ENCODE measurements around the gene DNPEP.

Gene DNPEP

DNA sequence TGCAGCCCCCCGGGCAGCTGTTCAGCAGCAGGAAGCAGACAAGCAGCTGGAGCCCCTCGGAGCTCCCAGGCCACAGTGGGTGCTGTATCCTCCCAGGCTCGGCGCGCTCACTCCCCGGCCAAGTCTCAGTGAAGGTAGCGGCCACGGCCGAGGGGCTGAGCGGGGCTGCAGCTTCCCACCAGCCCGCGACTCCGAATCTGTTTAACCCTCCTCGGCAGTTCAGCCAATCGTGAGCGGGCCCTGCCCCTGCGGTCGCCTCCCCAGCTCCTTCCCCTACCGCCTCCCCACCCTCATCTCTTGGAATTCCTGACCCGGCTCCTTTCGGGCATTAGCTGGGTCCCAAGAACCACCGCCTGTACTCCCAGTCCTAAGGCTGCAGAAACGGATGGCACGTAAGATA is 55.2 kb downstream of the DNPEP start, which contains the start of gene RESP18:
Gene RESP18, minus strand, starts transcription at position 203 of the 400 bp plus-strand sequence.
- TF ChIP-seq, protein P1, sequence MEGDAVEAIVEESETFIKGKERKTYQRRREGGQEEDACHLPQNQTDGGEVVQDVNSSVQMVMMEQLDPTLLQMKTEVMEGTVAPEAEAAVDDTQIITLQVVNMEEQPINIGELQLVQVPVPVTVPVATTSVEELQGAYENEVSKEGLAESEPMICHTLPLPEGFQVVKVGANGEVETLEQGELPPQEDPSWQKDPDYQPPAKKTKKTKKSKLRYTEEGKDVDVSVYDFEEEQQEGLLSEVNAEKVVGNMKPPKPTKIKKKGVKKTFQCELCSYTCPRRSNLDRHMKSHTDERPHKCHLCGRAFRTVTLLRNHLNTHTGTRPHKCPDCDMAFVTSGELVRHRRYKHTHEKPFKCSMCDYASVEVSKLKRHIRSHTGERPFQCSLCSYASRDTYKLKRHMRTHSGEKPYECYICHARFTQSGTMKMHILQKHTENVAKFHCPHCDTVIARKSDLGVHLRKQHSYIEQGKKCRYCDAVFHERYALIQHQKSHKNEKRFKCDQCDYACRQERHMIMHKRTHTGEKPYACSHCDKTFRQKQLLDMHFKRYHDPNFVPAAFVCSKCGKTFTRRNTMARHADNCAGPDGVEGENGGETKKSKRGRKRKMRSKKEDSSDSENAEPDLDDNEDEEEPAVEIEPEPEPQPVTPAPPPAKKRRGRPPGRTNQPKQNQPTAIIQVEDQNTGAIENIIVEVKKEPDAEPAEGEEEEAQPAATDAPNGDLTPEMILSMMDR (IDR thresholded peaks at IDR 0.05; ENCODE audit: low read depth, low read length), result no peak
- DNase-seq (ENCODE audit: low read depth, low spot score), result no peak
- no peak within 1 kb of the TSS for H3K4me3 ChIP-seq (ENCODE audit: low read depth, low read length)
- in situ Hi-C loops (cut with HindIII; ENCODE audit: low sequenced_read_pairs), result no loop called here

DNA sequence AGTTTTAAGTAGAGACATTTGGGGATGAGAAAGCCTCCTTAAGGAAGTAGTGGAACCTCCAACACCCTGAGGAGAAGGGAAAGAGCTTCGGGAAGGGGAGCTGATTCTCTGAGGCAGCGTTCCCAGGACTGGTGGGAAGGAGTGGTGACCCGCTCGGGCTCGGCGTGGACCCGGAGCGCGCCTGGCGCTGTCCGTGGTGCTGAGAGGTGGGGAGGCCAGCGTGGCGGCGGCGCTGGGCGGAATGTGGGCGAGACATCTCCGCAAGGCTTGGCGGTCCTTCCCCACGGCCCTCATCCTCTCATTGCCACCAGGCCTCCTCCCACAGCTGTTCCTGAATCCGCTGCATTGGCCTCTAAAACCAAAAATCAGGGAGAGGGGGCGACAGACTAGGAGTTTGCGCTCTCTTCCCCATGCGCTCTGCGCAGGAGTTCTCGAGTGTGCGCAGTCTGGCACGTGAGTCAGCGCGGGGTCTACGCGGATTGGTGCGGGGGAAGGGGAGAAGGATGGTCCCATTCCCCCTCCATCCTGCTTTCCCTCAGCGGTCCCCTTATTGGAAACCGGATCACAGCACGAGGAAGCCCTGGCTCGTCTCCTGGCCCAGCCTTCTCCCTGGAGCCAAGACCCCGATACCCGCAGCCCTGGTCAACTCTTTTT is 56.0 kb downstream of the DNPEP start:
- peak; percentile 5 for DNase-seq (ENCODE audit: low read depth, low spot score)
- TF ChIP-seq, protein P1 (IDR thresholded peaks at IDR 0.05; ENCODE audit: low read depth, low read length), result no peak
- no peak overlapping the region for H3K4me3 ChIP-seq (ENCODE audit: low read depth, low read length)
- in situ Hi-C loops (cut with HindIII; ENCODE audit: low sequenced_read_pairs), result no loop called here

DNA sequence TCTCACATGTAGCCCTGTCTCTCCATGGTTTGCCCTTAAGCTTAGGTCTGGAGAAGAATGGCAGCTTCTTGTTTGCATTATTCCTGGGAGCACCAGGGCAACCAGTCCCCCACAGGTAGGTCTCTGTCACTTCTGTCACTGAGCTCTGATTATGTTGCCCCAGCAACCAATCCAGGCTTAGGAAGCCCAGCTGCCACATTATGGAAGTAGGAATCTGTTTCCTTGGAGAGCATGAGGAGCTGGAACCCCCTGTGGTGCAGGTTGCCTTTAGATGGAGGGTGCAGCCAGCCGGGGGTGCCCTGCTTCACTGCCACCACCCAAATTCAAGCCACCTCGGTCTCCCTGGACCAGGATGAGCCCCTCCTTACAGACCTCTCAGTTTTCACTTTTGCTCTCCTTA is 60.0 kb downstream of the DNPEP start:
- in situ Hi-C loops (cut with HindIII; ENCODE audit: low sequenced_read_pairs), result no loop called here
- no peak for DNase-seq (ENCODE audit: low read depth, low spot score)
- H3K4me3 ChIP-seq (ENCODE audit: low read depth, low read length), result no peak overlapping the region
- TF ChIP-seq, protein P1 (IDR thresholded peaks at IDR 0.05; ENCODE audit: low read depth, low read length), result no peak

DNA sequence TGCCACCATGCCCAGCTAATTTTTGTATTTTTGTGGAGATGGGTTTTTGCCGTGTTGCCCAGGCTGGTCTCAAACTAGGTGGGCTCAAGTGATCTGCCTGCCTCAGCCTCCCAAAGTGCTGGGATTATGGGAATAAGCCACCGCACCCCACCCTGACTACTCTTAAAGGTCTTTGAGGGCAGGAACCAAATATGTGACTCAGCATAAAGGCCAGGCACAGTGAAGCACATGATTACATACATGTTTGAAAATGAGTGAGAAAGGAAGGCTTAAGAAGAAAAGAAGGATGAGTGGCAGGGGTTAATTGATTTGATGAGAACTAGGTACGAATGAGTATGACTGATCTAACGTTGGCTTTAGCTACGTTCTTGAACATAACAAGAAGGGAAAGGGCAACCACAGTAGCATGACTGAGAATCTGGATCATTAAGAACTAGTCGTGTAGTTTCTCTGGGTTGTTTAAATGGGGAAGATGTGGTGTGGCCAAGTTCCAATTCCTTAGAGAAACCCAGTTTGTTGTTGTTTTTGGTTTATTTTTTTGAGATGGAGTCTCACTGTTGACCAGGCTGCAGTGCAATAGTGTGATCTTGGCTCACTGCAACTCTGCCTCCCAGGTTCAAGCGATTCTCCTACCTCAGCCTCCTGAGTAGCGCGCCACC is 61.9 kb downstream of the DNPEP start:
- no peak overlapping the region for H3K4me3 ChIP-seq (ENCODE audit: low read depth, low read length)
- TF ChIP-seq, protein P1 (IDR thresholded peaks at IDR 0.05; ENCODE audit: low read depth, low read length), result no peak
- DNase-seq (ENCODE audit: low read depth, low spot score), result no peak
- in situ Hi-C loops (cut with HindIII; ENCODE audit: low sequenced_read_pairs), result no loop called here

DNA sequence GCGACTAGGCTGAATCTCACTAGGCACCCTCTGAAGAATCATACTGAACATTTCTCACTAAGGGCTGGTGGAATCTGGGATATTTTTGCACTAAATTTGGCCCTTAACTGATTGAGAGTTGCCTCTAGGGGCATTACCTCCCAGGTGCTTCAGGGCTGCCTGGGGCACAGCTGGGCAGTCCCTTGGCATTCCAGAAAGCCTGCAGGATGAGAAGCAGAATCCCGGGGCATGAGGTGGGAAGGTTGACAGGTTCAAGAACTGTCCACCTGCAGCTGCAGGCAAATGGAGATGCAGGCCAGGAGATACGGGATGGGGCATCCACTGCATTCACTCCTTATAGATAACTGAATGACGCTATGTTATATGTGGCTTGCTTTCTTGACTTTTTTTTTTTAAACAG is 62.6 kb downstream of the DNPEP start:
- no peak overlapping the region for H3K4me3 ChIP-seq (ENCODE audit: low read depth, low read length)
- DNase-seq (ENCODE audit: low read depth, low spot score), result no peak
- in situ Hi-C loops (cut with HindIII; ENCODE audit: low sequenced_read_pairs), result no loop called here
- TF ChIP-seq, protein P1 (IDR thresholded peaks at IDR 0.05; ENCODE audit: low read depth, low read length), result no peak

DNA sequence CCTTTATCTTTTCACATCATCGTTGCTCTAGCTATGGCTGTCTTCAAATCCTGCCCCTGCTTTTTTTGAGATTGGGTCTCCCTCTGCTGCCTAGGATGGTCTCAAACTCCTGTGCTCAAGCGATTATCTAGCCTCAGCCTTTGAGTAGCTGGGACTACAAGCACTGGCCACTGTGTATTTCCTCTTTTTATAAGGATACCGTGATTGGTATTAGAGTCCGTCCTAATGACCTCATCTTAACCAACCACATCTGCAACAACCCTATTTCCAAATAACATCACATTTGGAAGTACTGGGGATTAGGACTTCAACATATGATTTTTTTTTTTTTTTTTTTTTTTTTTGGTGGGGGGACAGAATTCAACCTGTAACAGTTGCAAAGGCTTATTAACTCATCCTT is 64.3 kb downstream of the DNPEP start:
- H3K4me3 ChIP-seq (ENCODE audit: low read depth, low read length), result no peak overlapping the region
- TF ChIP-seq, protein P1 (IDR thresholded peaks at IDR 0.05; ENCODE audit: low read depth, low read length), result no peak
- no peak for DNase-seq (ENCODE audit: low read depth, low spot score)
- in situ Hi-C loops (cut with HindIII; ENCODE audit: low sequenced_read_pairs), result no loop called here
